Muscle layer of colon (tissue), 2 donors: ENCODE measurements around the gene ASPSCR1.
"Not testable (repeated sequence)": the region's sequence is repeated elsewhere in the genome, so short reads cannot be mapped to it uniquely, and the experiment has no call there.

Source experiments
- H3K27ac ChIP-seq: one replicate; pipeline ENCODE4 v1.7.0; 2013; ENCODE audit warnings: low read depth, mild to moderate bottlenecking, low read length, moderate library complexity
- H3K27me3 ChIP-seq, 2 donors: one replicate each; pipeline ENCODE4 v1.7.0; 2013; ENCODE audit warnings: low read length in 2 of 2, mild to moderate bottlenecking in 2 of 2; ENCODE audit not compliant: insufficient read depth in 2 of 2, control insufficient read depth in 1 of 2
- H3K36me3 ChIP-seq: one replicate; pipeline ENCODE4 v1.7.0; 2013; ENCODE audit warnings: mild to moderate bottlenecking, low read length; ENCODE audit not compliant: insufficient read depth
- H3K4me1 ChIP-seq: one replicate; pipeline ENCODE4 v1.7.0; 2013; ENCODE audit warnings: mild to moderate bottlenecking, low read length; ENCODE audit not compliant: insufficient read depth
- H3K4me3 ChIP-seq, 2 donors: one replicate each; pipeline ENCODE4 v1.7.0; 2013; ENCODE audit warnings: low read length in 2 of 2, low read depth in 1 of 2, mild to moderate bottlenecking in 1 of 2, moderate library complexity in 1 of 2
- H3K9ac ChIP-seq: one replicate; pipeline ENCODE4 v1.7.0; 2013; ENCODE audit warnings: low read length
- H3K9me3 ChIP-seq: one replicate; pipeline ENCODE4 v1.7.0; 2013; ENCODE audit warnings: mild to moderate bottlenecking, low read length
- donor health status: abdominal sarcoma.
- donor health status: Adenocarcinoma of cecum.

The ASPSCR1 gene

GRCh38 chr17:82031303-82031884 lies 54.0 kb downstream of the ASPSCR1 start, which contains the start of gene RAC3:
Gene RAC3 (plus strand): TSS chr17:82031678. CDS start chr17:82031762, 84 bp downstream.
- Histone ChIP-seq H3K4me3 (peak within 1 kb of the TSS; percentile 27 to 32), H3K27me3 (peaks cover 13 to 25% of the 10 kb centered on the region in 2 donors), H3K4me1 (peaks cover 13% of the 10 kb centered on the region), H3K36me3 (no peaks in the 10 kb centered on the region), H3K27ac (no peak within 1 kb of the TSS), H3K9me3 (no peaks in the 10 kb centered on the region), H3K9ac (no peak within 1 kb of the TSS)

GRCh38 chr17:82031885-82032627 lies 54.6 kb downstream of the ASPSCR1 start:
- Histone ChIP-seq H3K4me1 (peaks cover 18% of the 10 kb centered on the region), H3K36me3 (no peaks in the 10 kb centered on the region), H3K27ac (no peak overlapping the region)

DNA sequence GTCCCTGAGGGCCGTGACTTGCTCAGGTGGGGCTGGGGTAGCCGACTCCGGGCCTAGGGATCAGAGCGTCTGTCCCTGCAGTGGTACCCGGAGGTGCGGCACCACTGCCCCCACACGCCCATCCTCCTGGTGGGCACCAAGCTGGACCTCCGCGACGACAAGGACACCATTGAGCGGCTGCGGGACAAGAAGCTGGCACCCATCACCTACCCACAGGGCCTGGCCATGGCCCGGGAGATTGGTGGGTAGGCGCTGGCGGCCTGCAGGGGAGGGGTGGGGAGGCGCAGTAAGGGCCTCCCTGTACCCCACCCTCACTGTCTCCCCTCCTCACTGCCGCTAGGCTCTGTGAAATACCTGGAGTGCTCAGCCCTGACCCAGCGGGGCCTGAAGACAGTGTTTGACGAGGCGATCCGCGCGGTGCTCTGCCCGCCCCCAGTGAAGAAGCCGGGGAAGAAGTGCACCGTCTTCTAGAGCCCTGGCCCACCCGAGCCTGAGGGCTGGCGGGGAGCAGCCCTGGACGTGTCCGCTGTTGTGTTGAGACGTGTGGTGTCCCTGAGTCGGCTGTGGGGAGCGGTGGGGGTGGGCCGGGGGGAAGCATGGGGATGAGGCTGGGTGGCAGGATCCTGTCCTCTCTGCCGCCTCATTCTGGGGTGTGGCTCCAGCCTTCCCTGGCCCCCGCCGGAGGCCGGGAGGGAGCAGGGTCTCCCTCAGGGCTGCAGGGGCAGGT lies 56.1 kb downstream of the ASPSCR1 start:
- Histone ChIP-seq H3K4me1 (peaks cover 22% of the 10 kb centered on the region), H3K4me3 (no peak overlapping the region), H3K9me3 (no peaks in the 10 kb centered on the region), H3K27me3 (peaks cover 13 to 25% of the 10 kb centered on the region in 2 donors), H3K36me3 (no peaks in the 10 kb centered on the region), H3K9ac (no peak overlapping the region), H3K27ac (no peak overlapping the region)

More at GRCh38 chr17:82031885-82032627, 54.6 kb downstream of the ASPSCR1 start:
- H3K4me3 ChIP-seq, result no peak overlapping the region
- no peak overlapping the region for H3K9ac ChIP-seq
- H3K9me3 ChIP-seq, result no peaks in the 10 kb centered on the region
- peaks cover 13 to 25% of the 10 kb centered on the region in 2 donors for H3K27me3 ChIP-seq

GRCh38 chr17:82034371-82035011 lies 57.1 kb downstream of the ASPSCR1 start:
- Histone ChIP-seq H3K4me1 (peaks cover 22% of the 10 kb centered on the region), H3K36me3 (no peaks in the 10 kb centered on the region), H3K4me3 (no peak overlapping the region), H3K27me3 (peaks cover 13 to 25% of the 10 kb centered on the region in 2 donors), H3K27ac (no peak overlapping the region), H3K9me3 (no peaks in the 10 kb centered on the region), H3K9ac (no peak overlapping the region)

DNA sequence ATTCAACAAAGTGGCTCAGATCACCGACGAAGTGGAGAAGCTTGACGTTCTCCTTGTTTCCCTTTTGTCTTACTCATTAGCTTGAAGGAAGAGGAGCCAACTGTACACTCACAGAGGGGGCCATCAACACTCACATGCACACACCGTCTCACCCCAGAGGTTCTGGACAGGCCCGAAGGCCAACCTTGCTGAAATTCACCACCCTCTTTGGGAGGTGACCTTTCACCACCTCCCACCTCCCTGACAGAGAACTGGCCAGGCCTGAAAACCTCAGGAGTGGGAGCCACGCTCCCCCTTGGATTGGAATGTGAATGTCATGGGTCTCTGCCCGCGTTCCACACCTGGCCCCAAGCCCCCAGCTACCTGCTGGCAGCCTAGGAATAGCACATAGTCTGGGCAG lies 58.1 kb downstream of the ASPSCR1 start:
- H3K4me1 ChIP-seq, result peaks cover 17% of the 10 kb centered on the region
- no peak overlapping the region for H3K4me3 ChIP-seq
- H3K27ac ChIP-seq, result no peak overlapping the region
- no peaks in the 10 kb centered on the region for H3K9me3 ChIP-seq
- H3K27me3 ChIP-seq, result peaks cover 13 to 25% of the 10 kb centered on the region in 2 donors
- no peaks in the 10 kb centered on the region for H3K36me3 ChIP-seq
- H3K9ac ChIP-seq, result no peak overlapping the region

DNA sequence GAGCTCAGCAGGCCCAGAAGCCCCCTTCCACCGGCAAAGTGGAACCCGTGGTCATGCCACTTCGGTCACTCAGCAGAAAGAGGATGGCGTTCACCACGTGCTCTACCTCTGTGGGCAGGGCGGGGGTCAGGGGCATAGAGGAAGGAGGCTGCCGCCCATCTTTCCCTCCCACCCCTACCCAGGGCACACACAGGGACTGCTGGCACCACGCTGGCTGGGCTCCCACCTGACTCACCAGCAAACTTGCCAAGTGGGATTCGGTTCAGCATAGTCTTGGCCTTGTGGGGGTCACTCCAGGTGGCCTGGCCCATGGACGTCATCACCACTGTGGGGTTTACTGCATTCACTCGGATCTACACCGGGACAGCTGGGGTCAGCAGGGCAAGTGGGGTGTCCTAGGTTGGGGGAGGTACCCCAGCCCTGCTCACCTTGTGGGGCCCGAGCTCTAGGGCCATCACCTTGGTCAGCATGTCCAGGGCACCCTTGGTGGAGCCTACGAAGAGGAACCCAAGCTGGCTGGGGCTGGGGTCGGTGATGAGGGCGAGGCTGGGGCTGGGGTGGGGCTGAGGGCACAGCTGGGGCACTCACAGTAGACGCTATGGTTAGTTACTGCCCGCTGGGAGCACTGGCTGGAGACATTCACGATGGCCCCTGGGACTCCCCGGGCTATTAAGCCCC lies 58.7 kb downstream of the ASPSCR1 start:
- Histone ChIP-seq H3K27ac (no peak overlapping the region), H3K4me1 (peaks cover 17% of the 10 kb centered on the region), H3K27me3 (peaks cover 13 to 20% of the 10 kb centered on the region in 2 donors), H3K4me3 (peak overlapping the region in 1 of 2 donors; percentile 73), H3K36me3 (no peaks in the 10 kb centered on the region), H3K9ac (peak overlapping the region; percentile 60), H3K9me3 (no peaks in the 10 kb centered on the region)

DNA sequence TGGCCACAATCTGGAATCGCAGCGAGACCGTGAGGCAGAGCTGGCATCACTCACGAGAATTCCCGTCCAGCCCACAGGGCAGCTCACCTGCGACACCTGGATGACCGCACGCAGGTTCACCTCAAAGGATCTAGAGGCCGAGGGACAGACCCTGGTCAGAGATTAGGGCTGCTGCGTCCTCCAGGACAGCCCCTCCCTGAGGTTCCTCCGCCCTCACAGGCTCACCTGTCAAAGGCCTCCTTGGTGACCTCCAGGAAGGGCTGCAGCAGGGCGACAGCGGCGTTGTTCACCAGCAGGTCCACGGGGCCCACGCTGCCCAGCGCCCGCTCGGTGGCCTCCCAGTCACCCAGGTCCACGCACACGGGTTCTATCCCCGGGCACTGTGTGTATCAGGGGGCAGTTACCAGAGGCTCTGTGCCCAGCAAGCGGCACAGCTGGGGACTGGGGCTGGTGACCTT lies 59.2 kb downstream of the ASPSCR1 start:
- H3K9ac ChIP-seq, result peak overlapping the region; percentile 60
- peaks cover 13 to 19% of the 10 kb centered on the region in 2 donors for H3K27me3 ChIP-seq
- H3K9me3 ChIP-seq, result no peaks in the 10 kb centered on the region
- peak overlapping the region; percentile 78 for H3K27ac ChIP-seq
- peaks cover 17% of the 10 kb centered on the region for H3K4me1 ChIP-seq
- H3K36me3 ChIP-seq, result no peaks in the 10 kb centered on the region
- peak overlapping the region; percentile 69 to 73 for H3K4me3 ChIP-seq

DNA sequence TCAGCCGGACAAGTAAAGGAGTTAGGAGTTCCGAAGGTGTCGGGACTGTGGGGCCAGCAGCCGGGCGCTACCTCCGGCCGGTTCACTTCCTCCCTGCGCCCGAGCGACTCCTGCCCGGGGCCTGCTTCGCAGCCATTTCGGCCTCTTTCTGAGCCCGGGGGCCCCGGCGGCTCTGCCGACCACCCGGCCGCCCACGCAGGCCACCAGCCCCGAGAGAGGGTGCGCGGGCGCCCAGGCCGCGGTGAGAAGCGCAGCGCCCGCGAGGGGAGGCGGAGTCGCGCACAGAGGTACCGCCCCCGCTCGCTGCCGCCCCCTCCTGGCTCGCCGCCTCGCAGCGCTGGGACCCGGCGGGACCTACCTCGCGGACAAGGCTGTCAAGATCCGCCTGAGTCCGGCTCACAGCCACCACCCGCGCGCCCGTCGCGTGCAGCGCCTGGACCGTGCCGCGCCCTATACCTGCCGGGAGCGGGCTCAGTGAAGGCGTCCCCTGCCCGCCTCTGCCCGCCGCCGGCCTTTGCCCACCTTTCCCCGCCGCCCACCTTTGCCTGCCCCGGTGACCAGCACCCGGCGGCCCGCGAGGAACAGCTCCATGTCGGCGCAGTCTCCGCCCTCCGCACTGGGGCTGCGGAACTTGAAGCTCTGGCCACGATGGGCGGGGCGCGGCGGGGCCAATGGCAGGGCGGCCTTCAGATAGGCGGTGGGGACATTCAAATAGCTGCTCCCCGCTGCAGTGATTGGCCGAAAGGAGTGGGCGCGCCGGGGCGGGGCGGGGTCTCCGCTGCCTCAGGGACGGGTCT lies 59.9 kb downstream of the ASPSCR1 start, which contains the start of gene DCXR:
Gene DCXR (minus strand): TSS at position 606 of the 797 bp plus-strand sequence. CDS start 15 bp downstream, at position 591.
- H3K27me3 ChIP-seq, result peaks cover 10 to 14% of the 10 kb centered on the region in 2 donors
- H3K4me1 ChIP-seq, result peaks cover 17% of the 10 kb centered on the region
- peak within 1 kb of the TSS; percentile 69 to 73 for H3K4me3 ChIP-seq
- H3K27ac ChIP-seq, result peak within 1 kb of the TSS; percentile 78
- H3K36me3 ChIP-seq, result no peaks in the 10 kb centered on the region
- H3K9ac ChIP-seq, result peak within 1 kb of the TSS; percentile 60
- no peaks in the 10 kb centered on the region for H3K9me3 ChIP-seq

GRCh38 chr17:82037889-82038195 lies 60.4 kb downstream of the ASPSCR1 start:
- H3K36me3 ChIP-seq, result no peaks in the 10 kb centered on the region
- no peak overlapping the region for H3K9ac ChIP-seq
- no peaks in the 10 kb centered on the region for H3K9me3 ChIP-seq
- peak overlapping the region in 1 of 2 donors; percentile 73 for H3K4me3 ChIP-seq
- H3K27ac ChIP-seq, result peak overlapping the region; percentile 56
- H3K27me3 ChIP-seq, result peaks cover 4 to 8% of the 10 kb centered on the region in 2 donors
- peaks cover 17% of the 10 kb centered on the region for H3K4me1 ChIP-seq

DNA sequence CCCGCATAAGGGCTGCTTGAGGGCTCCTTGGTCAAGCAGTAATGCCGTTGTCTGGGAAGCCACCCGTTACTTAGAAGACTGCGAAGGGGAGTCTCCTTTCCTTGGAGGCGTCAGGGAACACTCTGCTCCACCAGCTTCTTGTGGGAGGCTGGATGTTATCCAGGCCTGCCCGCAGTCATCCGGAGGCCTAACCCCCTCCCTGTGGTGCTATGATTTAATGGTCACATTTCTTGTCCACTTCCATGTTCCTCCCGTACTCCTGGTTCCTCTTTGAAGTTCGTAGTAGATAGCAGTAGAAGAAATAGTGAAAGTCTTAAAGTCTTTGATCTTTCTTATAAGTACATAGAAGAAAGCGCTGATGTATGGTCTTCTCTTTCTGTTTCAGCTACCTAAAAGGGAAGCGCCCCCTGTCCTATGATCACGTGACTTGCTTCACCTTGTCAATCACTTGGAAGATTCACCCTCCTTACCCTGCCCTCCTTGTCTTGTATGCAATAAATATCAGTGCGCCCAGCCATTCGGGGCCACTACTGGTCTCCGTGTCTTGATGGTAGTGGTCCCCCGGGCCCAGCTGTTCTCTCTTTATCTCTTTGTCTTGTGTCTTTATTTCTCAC lies 61.5 kb downstream of the ASPSCR1 start:
- H3K9ac ChIP-seq, H3K4me3 ChIP-seq, H3K27ac ChIP-seq, H3K27me3 ChIP-seq, H3K9me3 ChIP-seq, H3K36me3 ChIP-seq: not testable (repeated sequence)
- H3K4me1 ChIP-seq, result peaks cover 17% of the 10 kb centered on the region
